Stimulated activated CD4-positive, alpha-beta T cell treated with anti-CD3 and anti-CD28 coated beads, Interleukin-1b, Interleukin-23, amount 100 ng/mL, for 4 hours (primary cell): ENCODE measurements around the gene CD40.
A peak's percentile ranks its signal among the peaks of the same experiment; 100 is the strongest.

Experiments
- DNase-seq, 2 donors: peaks; one replicate each; pipeline ENCODE4 v3.0.0-alpha.2; 2020; ENCODE audit warnings: low read depth in 2 of 2

Gene CD40

DNA sequence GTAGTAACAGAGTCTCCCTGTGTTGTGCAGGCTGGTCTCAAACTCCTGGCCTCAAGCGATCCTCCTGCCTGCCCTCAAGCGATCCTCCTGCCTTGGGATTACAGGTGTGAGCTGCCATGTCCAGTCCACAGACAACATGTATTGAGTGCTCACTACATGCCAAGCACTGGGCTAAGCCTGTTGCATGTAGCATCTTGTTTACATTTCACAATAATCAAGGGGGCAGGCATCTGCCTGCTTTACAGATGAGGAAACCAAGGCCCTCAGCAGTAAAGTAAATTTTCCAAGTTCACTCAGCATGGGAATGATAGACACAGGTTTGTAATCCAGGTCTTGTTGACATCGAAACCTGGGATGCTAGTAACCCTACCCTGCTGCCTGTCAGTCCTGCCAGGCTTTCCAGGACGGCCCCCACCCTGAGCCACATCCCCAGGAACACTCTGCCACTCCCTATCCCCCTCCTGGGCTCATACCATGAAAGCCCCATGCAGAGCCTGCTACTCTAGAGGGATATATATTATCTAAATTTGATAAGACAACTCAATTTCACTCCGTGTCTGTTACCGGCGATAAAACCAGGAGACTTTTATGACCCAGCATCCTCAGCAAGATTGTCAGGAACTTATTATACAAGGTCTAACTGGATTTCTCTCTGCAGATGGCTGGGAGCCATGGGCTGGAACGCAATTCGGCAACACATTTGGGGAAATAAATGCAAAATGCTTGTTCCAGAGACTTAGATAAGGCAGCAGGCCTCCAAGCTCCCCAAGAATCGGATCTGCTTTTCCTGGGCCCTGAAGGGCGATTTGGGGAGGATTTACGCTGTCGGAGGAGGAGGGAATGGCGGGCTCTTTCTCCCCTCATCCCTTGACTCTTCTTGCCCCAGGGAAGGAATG, 30.4 kb downstream of the CD40 start:
- DNase-seq = no peak

DNA sequence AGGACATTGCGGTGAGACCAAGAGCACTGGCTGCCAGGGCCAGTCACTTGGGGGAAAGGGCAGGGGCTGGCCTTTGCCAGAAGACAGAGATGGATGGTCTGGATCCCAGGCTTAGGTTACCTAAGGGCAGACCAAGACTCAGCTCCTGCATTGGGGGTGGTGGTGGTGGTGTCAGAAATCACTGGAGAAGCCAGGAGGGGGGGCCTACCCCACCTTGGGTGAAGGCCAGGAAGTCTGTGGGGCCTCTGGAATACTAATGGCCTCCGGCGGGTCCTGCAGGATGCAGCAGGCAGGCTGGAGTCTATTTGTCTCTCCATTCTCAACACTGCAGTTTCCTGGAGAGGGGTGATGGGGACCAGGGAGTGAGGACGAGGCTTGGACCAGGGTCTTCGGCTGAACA, 32.8 kb downstream of the CD40 start:
- DNase-seq = no peak

DNA sequence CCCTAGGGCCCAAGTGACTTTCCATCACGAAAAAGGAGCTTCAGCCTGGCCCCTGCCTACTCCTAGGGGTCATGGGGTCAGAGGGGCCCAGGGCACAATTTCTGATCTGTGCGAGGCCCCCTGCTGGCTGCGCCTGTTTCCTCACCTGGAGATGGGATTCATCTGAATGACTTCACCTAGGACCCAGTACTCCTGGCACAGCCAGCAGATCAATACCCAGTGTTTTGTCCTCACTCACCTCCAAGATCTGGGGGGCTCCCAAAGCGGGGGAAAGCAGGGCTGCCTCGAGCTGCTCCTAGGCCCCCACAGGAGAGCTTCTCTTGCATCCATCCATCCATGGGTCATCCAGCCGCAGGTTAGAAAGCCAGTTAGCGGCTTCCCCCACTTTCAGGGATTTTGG, 33.8 kb downstream of the CD40 start:
- peak; percentile 3 to 8 for DNase-seq

DNA sequence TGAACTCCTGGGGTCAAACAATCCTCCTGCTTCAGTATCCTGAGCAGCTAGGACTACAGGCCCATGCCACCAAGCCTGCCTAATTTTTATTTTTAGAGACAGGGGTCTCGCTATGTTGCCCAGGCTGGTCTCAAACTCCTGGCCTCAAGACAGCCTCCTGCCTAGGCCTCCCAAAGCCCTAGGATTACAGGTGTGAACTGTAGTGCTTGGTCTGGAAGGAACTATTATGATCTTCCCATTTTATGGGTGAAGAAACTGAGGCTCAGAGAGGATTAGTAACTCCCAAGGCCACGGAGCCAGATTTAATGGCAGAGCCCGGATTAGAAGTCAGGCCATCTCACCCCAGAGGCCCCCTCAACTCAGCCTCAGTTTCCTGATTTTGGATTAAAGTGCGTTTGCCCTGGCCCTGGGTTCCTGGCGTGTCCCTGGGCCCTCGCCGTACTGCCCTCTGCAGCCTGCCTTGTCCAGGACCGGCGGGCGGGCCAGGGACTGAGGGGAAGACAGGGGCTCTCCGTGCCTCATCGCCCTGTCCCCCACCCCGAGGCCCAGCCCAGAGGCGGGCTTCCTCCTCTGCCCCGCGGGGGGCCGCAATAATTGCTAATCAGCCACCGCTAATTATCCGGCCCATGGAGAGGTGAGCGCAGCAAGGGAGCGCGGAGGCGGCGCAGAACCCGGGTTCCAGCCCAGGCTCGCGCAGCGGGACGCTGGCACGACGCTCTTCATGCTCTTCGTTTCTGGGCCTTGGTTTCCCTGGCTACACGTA, 34.9 kb downstream of the CD40 start:
- no peak for DNase-seq

DNA sequence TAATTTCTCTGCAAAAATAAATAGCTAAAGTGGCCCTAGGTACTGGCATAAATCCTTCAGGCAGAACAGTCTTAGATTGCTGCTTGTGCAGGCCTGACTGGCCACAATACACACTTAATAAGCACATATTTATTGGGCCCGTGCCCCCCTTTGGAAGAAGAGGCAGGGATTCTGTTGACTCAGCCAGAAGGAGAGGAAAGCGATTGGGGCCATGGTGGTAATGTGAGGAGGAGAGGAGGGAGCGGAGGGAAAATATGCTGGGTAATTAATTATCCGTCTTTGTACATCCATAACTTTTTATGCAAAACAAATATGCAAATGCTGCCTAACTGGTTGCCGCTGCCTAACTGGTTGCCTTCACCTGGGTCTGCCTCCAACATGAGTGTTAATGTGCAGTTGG, 36.2 kb downstream of the CD40 start:
- DNase-seq = no peak

DNA sequence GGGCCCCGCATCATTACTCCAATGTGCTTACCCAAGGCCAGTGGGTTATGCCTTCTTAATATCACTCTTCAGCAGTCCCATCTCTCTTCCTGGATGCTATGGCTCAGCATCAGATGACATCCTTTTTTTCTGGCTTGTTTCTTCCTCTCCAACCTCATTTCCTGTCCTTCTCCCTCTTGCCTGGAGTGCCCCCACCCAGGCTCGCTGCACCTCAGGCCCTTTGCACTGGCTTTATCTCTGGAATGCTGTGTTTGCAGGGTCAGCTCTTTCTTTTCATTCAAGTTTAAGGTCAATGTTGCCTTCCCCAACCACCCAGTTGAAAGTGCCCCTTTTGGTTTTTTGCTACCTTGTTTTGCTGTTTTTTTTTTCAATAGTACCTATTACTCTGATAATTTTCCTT, 36.7 kb downstream of the CD40 start:
- no peak for DNase-seq

DNA sequence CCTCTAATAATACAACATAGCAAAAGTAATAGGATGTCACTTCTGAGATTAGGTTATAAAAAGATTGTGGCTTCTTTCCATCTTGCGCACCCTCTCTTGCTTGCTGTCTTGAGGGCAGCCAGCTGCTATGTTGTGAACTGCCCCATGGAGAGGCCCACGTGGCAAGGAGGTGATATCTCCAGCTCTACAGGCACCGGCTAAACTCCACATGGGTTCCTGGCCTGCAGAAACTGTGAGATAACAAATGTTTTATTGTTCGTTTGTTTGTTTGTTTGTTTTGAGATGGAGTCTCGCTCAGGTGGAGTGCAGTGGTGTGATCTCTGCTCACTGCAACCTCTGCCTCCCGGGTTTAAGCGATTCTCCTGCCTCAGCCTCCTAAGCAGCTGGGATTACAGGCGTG, 38.0 kb downstream of the CD40 start:
- no peak for DNase-seq

DNA sequence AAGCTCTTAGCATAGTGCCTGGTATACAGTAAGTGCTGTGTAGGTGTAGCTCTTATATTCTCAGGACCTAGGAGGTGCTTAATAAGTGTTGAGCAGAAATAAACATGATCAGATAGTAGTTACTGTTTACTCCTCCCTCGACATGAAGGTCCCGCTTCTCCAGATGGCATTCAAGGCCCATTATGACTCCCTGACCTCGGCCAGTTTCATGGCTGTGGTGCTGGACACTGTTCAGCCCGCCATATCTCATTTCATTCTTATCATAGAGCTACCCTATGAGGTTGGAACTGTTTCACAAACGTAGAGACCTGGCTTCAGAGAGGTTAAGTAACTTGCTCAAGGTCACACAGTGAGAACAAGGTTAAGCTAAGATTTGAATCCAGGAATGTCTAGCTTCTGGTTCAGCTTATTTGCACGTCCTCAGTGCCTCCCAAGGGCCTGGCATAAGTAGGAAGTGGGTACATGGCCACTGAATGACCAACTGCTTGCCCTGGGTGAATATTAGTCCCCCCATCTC, 39.0 kb downstream of the CD40 start:
- no peak for DNase-seq

DNA sequence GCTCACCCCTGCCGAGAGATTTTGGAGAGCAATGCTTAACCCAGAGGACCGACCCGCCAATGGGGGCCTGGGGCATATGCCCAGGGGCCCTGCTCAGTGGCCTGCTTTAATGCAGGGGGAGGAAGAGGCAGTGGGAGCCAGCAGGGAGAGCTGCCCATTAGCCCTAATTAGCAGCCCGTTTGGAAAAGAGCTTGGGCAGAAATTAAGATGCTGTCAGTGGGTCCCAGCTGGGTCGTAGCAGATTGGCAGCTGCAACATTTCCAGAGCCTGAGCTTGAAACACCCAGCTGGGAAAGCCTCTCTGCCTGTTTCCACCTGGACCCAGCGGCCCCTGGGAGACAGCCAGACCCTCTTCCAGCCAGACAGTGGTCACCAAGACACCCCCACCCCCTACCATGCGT, 39.5 kb downstream of the CD40 start:
- no peak for DNase-seq

DNA sequence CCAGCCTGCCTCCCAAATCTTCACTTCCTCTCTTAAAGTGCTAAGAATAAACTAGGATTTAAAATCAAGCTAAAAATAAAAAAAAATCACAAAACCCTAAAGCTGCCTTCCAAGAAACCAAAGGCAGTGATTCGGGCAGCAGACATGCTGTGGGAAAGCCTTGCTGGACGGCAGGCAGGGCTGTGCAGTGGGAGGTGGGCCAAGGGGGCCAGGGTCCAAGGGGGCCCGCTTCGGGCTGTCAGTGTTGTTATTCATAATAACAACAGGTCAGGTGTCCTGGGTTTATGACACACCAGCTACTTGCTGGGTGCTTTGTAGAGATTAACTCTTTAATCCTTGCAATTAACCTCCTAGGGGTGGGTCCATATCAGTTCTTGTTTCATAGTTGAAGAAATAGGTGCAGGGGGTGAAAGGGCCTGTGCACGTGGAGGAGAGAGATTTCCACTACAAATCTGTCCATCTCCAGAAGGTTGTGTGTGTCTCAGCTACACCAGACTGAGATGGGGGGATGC, 40.4 kb downstream of the CD40 start:
- DNase-seq = no peak

DNA sequence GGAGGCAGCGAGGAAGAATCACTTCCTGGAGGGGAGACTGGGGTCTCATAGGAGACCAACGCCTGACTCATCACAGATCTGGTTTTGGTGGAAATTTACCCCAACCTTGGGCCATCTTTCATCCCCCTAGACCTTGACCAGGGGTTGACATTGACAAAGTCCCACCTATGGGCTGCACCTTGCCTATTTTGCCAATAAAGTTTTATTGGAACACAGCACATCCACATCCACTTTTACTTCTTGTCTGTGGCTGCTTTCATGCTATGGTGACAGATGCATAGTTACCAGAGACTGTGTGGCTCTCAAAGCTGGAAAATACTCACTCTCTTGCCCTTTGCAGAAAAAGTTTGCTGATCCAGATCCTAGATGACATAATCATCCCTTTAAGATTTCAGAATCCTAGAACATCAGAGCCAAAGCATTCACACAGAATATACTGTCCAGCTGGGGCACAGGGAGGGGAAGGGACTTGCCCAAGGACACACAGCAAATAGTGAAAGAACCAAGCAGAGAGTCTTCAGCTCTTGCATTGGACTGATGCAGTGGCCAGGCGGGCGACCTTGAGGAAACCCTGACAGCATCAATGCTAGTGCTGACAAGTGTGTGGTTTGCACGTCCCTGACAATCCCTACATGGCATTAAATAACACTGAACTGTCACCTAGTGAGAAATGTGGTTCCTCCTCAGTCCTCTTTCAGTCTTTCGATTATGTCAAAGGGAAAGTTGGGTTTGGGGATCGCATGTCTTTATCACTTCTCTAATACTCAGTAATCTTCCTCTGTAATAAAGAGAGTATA, 41.2 kb downstream of the CD40 start:
- DNase-seq = no peak

DNA sequence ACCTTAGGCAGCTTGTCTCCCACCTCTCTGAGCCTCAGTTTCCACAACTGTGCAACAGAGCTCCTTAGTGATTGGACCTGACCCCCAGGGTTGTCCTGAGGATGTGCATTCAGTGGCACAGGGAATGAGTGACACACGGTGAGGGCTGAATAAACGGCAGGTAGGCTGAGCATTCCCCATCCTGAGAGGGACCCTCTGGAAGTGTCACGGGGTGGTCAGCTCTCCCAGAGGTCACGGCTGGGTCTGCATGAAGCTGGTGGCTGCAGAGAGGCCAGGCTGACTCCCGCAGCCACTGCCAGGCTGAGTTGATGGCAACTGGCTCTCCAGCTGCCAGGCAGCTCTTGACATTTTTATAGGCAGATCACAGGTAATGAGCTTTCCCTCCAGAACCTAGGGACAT, 42.5 kb downstream of the CD40 start:
- no peak for DNase-seq

DNA sequence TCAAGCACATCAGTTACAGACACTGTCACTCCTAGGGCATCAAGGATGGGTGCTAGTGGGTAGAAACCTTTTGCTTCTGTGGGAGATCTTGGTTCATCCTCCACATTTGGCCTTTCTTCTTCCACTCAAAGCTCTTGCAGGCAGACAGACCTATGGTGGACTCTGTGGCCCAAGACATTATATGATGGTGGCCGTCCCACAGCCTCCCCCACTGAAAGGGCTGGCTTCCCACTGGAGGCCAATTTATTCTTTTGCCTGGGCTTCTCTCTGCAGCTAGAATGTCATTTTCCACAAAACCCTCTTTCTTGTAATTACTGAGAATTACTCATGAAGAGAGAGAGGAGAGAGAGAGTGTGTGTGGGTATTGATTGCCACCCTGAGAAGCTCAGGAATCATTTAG, 43.8 kb downstream of the CD40 start:
- DNase-seq = no peak

DNA sequence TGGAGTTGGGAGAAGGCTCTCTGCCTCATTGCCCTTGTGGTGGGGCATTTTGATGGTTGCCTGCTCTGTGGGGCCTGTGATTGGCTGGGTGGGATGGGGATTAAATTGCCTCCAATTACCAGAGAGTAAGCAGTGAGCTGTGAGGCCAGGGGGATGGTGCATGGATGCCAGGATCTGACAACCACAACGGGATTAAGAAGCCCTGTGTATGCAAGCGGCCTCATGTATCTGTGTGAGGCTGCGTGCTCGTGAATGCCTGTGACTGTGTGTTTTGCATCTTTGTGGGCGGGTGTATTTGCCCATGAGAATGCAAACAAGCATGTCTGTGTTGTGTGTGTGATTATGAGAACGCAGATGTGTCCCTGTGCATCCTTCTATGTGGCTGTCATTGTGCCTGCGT, 46.1 kb downstream of the CD40 start:
- DNase-seq = no peak

DNA sequence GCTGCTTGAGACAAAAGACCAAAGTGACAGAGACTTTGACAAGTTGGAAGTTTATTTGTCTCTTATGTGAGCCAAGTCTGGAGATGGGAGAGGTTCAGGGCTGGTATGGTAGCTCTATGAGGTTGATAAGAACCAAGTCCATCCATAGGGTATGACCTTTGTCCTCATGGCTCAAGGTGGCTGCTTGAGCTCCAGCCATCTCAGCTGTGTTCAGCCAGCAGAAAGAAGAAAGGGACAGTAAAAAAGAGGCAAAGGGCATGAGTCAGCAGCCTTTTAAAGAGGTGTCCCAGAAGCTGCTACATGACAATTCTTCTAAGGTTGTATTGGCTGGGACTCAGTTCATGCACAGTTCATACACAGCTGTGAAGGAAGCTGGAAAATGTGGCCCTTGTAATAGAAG, 49.0 kb downstream of the CD40 start:
- no peak for DNase-seq

DNA sequence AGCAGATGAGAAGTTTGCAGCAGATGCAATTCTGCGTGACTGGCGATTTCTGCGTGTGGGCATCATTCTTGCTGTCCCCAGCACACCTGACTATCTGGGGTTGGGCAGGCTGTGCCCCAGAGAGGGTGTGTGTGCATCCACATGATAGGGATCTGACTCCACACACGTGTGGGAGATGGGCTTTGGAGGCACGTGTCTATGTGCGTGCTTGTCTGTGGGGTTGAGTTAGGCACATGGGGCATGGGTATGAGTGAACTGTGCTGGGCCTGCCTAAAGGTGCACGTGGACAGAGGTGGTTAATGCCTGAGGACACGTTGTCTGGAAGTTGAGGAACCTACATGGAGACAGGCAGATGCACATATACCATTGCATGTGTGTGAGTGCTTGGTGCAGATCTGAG, 50.3 kb downstream of the CD40 start:
- DNase-seq = no peak

DNA sequence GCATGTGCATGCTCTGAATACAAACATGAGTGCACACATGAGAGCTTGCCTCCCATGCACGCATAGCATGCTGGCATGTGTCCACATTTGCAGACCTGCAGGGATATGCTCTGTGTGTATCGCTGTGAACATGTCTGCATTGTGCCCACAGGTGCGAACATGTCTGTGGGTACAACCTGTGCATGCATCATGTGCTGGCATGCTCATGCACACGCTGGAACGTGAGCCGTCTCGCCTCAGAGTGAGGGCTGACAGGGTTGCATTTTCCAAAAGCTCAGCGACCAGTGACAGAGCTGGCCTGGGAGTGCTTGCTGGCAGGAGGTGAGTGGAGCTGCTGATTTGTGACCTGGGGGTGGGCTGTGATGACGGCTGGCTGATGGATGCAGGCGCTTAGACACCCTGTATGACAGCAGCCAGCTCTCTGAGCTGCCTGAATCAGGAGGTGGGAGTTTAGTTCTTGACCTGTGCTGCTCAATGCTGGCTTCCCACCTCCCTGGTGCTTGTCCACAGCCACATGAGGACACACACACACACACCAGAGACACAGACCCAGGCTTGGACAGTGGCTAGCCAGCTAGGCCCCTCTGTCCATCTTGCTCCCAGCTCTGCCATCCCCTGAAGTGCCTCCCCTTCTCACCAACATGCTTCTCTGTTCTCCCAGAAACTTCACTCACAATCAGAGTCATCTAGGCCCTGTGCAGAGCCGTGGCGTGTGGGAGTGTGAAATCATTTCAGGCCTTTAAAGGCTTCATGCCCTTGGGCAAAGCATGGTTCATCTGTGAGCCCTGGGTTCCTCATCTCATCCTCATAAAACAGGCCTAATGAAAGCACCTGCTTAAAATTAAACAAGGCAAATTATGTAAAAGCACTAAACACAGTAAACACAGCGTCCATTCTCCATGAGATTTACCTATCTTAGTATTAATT, 51.4 kb downstream of the CD40 start:
- no peak for DNase-seq

DNA sequence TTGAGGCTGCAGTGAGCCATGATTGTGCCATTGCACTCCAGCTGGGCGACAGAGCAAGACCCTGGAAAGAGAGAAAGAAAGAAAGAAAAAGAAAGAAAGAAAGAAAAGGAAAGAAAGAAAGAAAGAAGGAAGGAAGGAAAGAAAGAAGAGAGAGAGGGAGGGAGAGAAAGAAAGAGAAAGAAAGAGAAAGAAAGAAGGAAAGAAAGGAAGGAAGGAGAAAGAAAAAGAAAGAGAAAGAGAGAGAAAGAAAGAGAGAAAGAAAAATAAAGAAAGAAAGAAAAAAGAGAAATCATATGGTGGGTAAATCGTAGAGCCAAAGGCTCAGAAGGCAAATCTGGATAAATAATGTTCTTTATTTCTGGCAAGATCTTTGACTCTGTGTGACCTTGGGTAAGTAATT, 53.4 kb downstream of the CD40 start:
- no peak for DNase-seq

DNA sequence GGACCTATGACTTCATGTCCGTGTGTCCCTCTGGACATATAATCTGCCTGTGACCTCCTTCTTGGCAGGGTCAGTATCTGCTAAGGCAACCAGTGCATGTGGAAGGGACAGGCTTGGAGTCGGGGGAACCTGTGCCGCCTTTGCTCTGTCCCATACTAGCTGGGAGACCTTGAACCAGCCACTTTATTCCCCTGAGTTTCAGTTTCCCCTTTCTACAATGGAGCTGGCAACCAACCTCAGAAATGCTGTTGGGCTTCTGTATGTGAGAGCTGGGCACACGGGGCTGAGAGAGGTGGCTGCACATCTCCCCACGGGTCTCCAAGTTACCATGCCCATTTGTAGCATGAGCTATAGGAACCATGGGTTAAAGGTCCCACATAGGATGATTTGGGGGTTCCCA, 53.8 kb downstream of the CD40 start:
- no peak for DNase-seq

DNA sequence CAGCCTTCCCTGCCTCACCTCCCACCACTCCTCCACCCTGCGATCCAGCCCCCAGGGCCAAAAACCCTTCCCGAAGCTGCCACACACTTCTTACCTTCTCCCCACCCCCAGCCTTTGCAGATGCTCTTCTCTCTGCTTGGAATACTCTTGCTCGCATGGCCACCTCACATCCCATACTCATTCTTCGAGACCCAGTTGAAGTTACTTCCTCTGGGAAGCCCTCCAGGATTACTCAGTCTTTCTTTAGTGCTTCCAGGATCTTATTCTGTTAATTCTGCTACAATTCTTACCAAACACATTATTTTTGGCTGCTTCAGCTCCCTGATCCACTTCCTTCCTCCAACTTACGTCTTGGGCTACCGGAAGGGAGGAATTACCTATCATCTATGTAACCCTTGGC, 54.3 kb downstream of the CD40 start:
- DNase-seq = no peak

DNA sequence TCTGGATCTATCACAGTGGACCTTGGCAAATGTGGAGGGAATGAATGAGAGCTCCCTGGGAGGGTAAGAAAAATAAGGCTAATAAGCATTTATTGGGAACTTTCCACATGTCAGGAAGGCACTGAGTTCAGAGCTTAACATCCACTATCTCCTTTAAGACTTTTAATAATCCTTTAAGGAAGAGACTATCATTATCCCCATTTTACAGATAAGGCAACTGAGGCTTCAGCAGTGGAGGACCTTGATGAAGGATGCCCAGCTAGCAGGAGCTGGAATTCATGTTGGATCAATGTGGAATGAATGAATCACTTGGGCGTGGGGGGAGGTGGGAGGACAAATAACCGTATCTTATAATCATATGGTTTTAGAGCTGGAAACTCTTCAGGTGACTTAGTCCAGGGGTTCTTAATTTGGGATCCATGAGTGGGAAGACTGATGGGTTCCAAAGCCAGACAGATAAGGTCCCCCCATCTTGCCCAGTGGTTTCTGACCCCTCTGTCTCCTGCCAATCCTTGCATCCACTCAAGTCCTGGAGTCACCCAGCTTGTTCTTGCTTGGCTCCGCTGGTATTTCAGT, 54.9 kb downstream of the CD40 start:
- DNase-seq = no peak
